ENCODE data around the gene KLHDC7B.

KLHDC7B gene

DNA sequence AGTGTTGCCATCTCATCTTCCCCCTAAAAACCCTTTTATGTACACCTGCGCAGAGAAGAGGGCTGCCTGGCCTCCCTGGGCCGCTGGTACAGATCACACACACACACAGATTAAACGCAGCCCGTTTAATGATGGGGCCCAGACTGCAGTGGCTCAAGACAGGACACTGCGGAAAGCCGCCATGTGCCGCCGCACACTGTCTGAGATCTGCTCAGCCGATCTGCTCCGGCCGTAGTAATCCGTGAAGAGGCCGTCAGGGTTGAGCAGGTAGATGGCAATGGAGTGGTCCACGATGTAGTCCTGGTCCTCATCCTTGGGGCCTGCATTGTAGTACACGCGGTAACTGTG, 22.3 kb upstream of the KLHDC7B start:
- TF ChIP-seq, protein P1, sequence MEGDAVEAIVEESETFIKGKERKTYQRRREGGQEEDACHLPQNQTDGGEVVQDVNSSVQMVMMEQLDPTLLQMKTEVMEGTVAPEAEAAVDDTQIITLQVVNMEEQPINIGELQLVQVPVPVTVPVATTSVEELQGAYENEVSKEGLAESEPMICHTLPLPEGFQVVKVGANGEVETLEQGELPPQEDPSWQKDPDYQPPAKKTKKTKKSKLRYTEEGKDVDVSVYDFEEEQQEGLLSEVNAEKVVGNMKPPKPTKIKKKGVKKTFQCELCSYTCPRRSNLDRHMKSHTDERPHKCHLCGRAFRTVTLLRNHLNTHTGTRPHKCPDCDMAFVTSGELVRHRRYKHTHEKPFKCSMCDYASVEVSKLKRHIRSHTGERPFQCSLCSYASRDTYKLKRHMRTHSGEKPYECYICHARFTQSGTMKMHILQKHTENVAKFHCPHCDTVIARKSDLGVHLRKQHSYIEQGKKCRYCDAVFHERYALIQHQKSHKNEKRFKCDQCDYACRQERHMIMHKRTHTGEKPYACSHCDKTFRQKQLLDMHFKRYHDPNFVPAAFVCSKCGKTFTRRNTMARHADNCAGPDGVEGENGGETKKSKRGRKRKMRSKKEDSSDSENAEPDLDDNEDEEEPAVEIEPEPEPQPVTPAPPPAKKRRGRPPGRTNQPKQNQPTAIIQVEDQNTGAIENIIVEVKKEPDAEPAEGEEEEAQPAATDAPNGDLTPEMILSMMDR (IDR thresholded peaks at IDR 0.05; ENCODE audit: low read depth, low read length, missing control alignments), result no peak
- DNase-seq (ENCODE audit: low read depth), result no peak
- H3K4me3 ChIP-seq (ENCODE audit: low read depth, low read length), result no peak overlapping the region

DNA sequence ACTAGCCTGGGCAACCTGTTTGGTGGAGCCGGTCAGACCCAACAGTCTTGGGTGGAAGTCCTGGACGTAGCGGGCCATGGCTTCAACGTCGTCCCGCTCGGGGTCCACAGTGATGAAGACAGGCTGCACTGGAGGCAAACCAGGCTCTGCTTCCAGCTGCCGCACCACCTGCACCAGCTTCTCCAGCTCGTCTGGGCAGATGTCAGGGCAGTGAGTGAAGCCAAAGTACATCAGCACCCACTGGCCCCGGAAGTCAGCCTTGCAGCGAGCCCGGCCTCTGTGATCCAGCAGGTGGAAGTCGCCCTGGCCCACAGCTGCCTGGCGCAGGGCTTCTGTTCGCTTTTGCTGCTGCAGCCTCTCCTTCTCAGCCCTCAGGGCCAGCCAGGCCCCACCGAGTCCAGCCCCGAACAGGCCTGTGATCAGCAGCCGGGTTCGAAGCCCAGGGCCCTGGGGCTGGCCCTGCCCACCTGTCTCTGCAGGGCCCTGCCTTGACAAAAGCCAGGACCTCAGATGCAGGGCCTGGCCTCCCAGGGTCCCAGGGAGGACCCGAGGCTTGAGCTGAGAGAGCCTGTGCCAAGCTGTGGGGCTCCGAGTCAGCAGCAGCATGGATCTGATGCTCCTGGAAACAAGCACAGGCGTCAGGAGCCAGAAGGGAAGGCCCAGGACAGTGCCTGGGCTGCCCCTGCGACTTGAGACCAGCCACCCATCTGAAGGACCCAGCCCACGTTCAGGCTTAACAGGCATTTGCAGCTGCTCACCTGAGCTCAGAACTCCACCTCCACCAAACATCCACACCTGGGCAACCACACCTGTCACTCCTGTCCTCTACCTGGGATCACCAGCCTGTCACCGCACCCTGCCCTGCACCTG, 21.7 kb upstream of the KLHDC7B start:
- no peak for DNase-seq (ENCODE audit: low read depth)
- TF ChIP-seq, protein P1 (IDR thresholded peaks at IDR 0.05; ENCODE audit: low read depth, low read length, missing control alignments), result no peak
- H3K4me3 ChIP-seq (ENCODE audit: low read depth, low read length), result peak overlapping the region; percentile 60

DNA sequence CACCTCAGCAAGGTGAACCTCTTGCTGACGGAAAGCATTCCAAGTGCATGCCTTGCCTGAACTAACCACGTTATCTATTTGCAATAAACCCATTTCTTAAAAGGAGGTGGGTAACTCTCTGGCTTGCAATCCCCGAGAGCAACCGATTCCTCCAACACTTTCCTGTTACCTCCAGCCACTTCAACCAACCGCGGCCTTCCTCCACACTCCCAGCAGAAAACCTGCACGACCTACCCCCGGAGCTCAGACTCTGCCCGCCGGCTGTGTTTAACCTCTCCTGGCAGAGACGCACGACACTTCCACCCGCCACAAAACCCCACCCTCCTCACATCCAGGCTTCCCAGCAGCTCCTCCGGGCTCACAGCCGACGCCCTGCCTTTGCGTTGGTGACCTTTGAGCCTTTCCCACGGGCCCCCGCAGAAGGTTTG, 21.0 kb upstream of the KLHDC7B start:
- DNase-seq (ENCODE audit: low read depth), result no peak
- peak overlapping the region; percentile 60 for H3K4me3 ChIP-seq (ENCODE audit: low read depth, low read length)
- TF ChIP-seq, protein P1 (IDR thresholded peaks at IDR 0.05; ENCODE audit: low read depth, low read length, missing control alignments), result no peak

DNA sequence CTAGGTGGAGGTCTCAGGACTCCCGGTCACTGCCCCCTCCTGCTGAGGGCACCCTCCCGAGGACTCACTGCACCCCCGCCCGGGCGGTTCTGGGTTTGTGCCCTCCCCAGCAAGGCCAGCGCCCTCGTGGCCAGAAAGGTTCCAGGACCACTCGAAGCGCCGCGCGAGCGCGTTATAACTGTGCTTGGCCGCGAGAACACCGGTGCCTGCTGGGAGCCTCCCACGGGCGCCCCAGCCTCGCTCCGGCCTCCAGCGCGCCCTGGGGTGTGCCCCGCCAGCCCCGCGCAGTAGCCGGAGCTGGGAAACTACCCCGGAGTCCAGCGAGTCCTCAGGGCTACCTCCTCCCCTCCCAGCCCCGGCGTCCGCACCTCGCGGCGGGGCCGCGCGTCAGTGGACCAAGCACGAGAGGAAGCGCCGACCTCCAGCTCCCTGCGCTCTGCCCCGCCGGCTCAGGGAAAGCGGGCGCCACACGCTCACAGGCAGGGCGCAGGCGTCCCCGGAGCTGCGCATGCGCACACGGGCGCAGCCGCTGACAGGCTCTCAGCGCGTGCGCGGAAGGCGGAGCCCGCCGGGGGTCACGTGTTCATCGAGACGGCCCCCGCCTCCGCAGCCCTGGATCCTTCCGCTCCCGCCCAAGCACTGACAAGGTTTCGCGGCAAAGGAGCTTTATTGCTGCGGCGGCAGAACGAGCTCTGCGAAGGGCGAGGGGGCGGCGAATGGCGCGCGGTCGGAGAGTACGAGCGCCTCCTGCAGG, 20.4 kb upstream of the KLHDC7B start, which contains the start of gene SCO2:
Gene SCO2, minus strand, starts transcription at position 495 of the 754 bp plus-strand sequence. CDS start 1,187 bp downstream, outside the sequence.
- peak; percentile 88 for DNase-seq (ENCODE audit: low read depth)
- TF ChIP-seq, protein P1 (IDR thresholded peaks at IDR 0.05; ENCODE audit: low read depth, low read length, missing control alignments), result no peak

DNA sequence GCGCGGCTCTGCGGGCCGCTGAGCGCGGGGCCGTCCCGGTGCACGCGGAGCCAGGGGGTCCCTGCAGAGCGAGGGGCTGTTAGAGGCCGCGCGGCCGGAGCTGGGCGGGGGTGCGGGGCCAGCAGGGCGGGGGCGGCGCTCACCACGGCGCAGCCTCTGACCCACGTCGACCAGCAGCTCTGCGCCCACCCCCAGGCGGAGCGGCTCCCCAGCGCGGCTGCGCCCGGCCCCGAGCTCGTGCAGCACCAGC, 19.9 kb upstream of the KLHDC7B start:
- TF ChIP-seq, protein P1 (IDR thresholded peaks at IDR 0.05; ENCODE audit: low read depth, low read length, missing control alignments), result peak; percentile 50
- H3K4me3 ChIP-seq (ENCODE audit: low read depth, low read length), result peak overlapping the region; percentile 60
- DNase-seq (ENCODE audit: low read depth), result no peak

More for the DNA sequence above, 20.4 kb upstream of the KLHDC7B start, which contains the start of gene SCO2:
- peak within 1 kb of the TSS; percentile 60 for H3K4me3 ChIP-seq (ENCODE audit: low read depth, low read length)

DNA sequence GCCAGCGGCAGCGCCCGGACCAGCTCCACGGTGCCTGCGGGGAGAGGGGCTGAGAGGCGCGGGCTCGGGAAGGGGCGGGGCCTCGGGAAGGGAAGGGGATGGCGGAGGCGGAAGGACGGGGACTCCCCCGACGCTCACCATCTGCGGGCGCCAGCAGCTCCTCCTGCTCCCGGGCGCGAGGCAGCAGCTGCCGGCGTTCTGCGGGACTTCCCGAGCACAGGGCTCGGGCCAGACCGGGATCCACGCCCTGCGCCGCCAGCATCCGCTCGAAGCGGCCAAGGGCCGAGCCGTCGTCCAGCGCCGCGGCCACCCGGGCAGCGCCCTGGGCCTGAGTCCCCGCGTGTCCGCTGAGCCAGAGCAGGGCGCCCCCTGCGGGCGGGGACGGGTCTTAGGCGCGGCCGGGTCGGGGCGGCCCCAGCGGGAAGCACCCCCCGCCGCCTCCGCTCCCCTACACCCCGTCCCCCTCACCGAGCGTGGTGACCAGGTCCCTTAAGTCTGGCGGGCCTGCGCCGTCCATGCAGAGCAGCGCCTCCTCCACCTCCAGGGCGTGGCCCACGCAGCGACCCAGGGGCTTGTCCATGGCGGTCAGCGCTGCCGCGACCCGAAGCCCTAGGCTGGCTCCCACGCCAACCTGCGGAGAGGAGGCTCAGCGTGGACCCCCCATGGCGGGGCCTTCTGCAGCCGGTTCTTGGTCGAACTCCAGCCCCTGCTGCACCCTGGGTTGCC, 19.4 kb upstream of the KLHDC7B start:
- H3K4me3 ChIP-seq (ENCODE audit: low read depth, low read length), result peak overlapping the region; percentile 60
- DNase-seq (ENCODE audit: low read depth), result no peak
- TF ChIP-seq, protein P1 (IDR thresholded peaks at IDR 0.05; ENCODE audit: low read depth, low read length, missing control alignments), result peak; percentile 72
